BLaER1 treated with 17β-estradiol and CSF1 and Interleukin-3, amounts not matched to agents 10 nM and 100 nM (cell line): Measurements from ENCODE around the gene RNU6-1.

Source experiments
- H3K27ac ChIP-seq, 11 experiments: shearing (Covaris generic); formaldehyde crosslinking; 2 replicates each; pipeline ENCODE4 v1.8.1; 2022
- H3K27me3 ChIP-seq, 11 experiments: shearing (Covaris generic); formaldehyde crosslinking; 2 replicates each; pipeline ENCODE4 v1.8.1; 2022
- H3K36me3 ChIP-seq, 11 experiments: shearing (Covaris generic); formaldehyde crosslinking; 2 replicates each; pipeline ENCODE4 v1.8.1; 2022
- H3K4me1 ChIP-seq, 10 experiments: shearing (Covaris generic); formaldehyde crosslinking; 2 replicates each; pipeline ENCODE4 v1.8.1; 2022
- H3K4me2 ChIP-seq, 11 experiments: shearing (Covaris generic); formaldehyde crosslinking; 2 replicates each; pipeline ENCODE4 v1.8.1; 2022
- H3K4me3 ChIP-seq, 10 experiments: shearing (Covaris generic); formaldehyde crosslinking; 2 replicates each; pipeline ENCODE4 v1.8.1; 2022
- H3K9ac ChIP-seq, 11 experiments: shearing (Covaris generic); formaldehyde crosslinking; 2 replicates each; pipeline ENCODE4 v1.8.1; 2022
- H3K9me3 ChIP-seq, 11 experiments: shearing (Covaris generic); formaldehyde crosslinking; replicated peaks in 1 of 11; 2 replicates each; pipeline ENCODE4 v1.8.1; 2022
- H4K20me1 ChIP-seq, 11 experiments: shearing (Covaris generic); formaldehyde crosslinking; 2 replicates each; pipeline ENCODE4 v1.8.1; 2022
- Cebpa-rat ChIP-seq, 11 experiments: shearing (Covaris generic); IDR thresholded peaks; 2 replicates each; pipeline ENCODE4 v1.8.1; 2022

Gene RNU6-1

GRCh38 chr15:67799801-67800205, 40.0 kb downstream of the RNU6-1 start:
- Histone ChIP-seq H3K9ac (no peak overlapping the region), H3K27ac (no peak overlapping the region), H3K9me3 (peaks cover 9 to 14% (median 10%) of the 10 kb centered on the region in 11 experiments), H3K27me3 (no peaks in the 10 kb centered on the region), H3K36me3 (peaks cover 0 to 23% (median 3%) of the 10 kb centered on the region in 11 experiments; a peak in 8 of 22 replicates), H4K20me1 (peaks cover 0 to 9% (median 0%) of the 10 kb centered on the region in 11 experiments; a peak in 3 of 22 replicates), H3K4me2 (0 out of 22 replicates have a peak overlapping the region, but pooled peaks of 1 of the 11 experiments have one; percentile 0), H3K4me3 (no peak overlapping the region), H3K4me1 (peaks cover 7 to 58% (median 43%) of the 10 kb centered on the region in 10 experiments)
- TF ChIP-seq Cebpa-rat (IDR thresholded peaks at IDR 0.05), result no peak

- H3K27me3 ChIP-seq, result no peaks in the 10 kb centered on the region
- peaks cover 0 to 39% (median 4%) of the 10 kb centered on the region in 11 experiments; a peak in 9 of 22 replicates for H3K36me3 ChIP-seq
- no peak overlapping the region for H3K4me3 ChIP-seq
- peak overlapping the region in 8 of 11 experiments; percentile 5 to 48 (median 41); a peak in 10 of 22 replicates for H3K4me2 ChIP-seq
- H3K9ac ChIP-seq, result no peak overlapping the region
- TF ChIP-seq Cebpa-rat (IDR thresholded peaks at IDR 0.05), result no peak
- no peaks in the 10 kb centered on the region for H4K20me1 ChIP-seq
- H3K4me1 ChIP-seq, result peaks cover 0 to 25% (median 11%) of the 10 kb centered on the region in 10 experiments; a peak in 14 of 20 replicates
- H3K9me3 ChIP-seq, result peaks cover 14 to 23% (median 16%) of the 10 kb centered on the region in 11 experiments
- H3K27ac ChIP-seq, result peak overlapping the region in 2 of 11 experiments; percentile 7 to 32; a peak in 2 of 22 replicates
Measured at GRCh38 chr15:67796196-67797127, 43.4 kb downstream of the RNU6-1 start.

GRCh38 chr15:67794832-67795574, 44.8 kb downstream of the RNU6-1 start:
- no peak overlapping the region for H3K9ac ChIP-seq
- H3K9me3 ChIP-seq, result peaks cover 14 to 23% (median 16%) of the 10 kb centered on the region in 11 experiments
- no peak overlapping the region for H3K27ac ChIP-seq
- H3K36me3 ChIP-seq, result peaks cover 0 to 46% (median 4%) of the 10 kb centered on the region in 11 experiments; a peak in 9 of 22 replicates
- TF ChIP-seq Cebpa-rat (IDR thresholded peaks at IDR 0.05), result no peak
- H3K4me1 ChIP-seq, result peaks cover 0 to 19% (median 10%) of the 10 kb centered on the region in 10 experiments; a peak in 14 of 20 replicates
- no peak overlapping the region for H3K4me3 ChIP-seq
- no peaks in the 10 kb centered on the region for H3K27me3 ChIP-seq
- no peak overlapping the region for H3K4me2 ChIP-seq
- H4K20me1 ChIP-seq, result no peaks in the 10 kb centered on the region

GRCh38 chr15:67792250-67792942, 47.4 kb downstream of the RNU6-1 start:
- H3K36me3 ChIP-seq, result peaks cover 0 to 38% (median 4%) of the 10 kb centered on the region in 11 experiments; a peak in 6 of 22 replicates
- H4K20me1 ChIP-seq, result no peaks in the 10 kb centered on the region
- H3K4me3 ChIP-seq, result no peak overlapping the region
- H3K9ac ChIP-seq, result no peak overlapping the region
- no peak for TF ChIP-seq Cebpa-rat (IDR thresholded peaks at IDR 0.05)
- H3K4me2 ChIP-seq, result no peak overlapping the region
- H3K9me3 ChIP-seq, result peaks cover 14 to 26% (median 18%) of the 10 kb centered on the region in 11 experiments
- H3K27ac ChIP-seq, result no peak overlapping the region
- no peaks in the 10 kb centered on the region for H3K27me3 ChIP-seq
- peaks cover 0 to 14% (median 10%) of the 10 kb centered on the region in 10 experiments; a peak in 14 of 20 replicates for H3K4me1 ChIP-seq

- Histone ChIP-seq H3K4me2 (no peak overlapping the region), H4K20me1 (no peaks in the 10 kb centered on the region), H3K27ac (no peak overlapping the region), H3K9me3 (peaks cover 14 to 26% (median 16%) of the 10 kb centered on the region in 11 experiments), H3K36me3 (peaks cover 0 to 34% (median 3%) of the 10 kb centered on the region in 11 experiments; a peak in 6 of 22 replicates), H3K27me3 (no peaks in the 10 kb centered on the region), H3K9ac (no peak overlapping the region), H3K4me1 (peaks cover 0 to 16% (median 6%) of the 10 kb centered on the region in 10 experiments; a peak in 10 of 20 replicates), H3K4me3 (no peak overlapping the region)
- no peak for TF ChIP-seq Cebpa-rat (IDR thresholded peaks at IDR 0.05)
Measured at GRCh38 chr15:67790610-67791319, 49.1 kb downstream of the RNU6-1 start.
